ENCODE results near the gene PPIF.

The PPIF gene

GRCh38 chr10:79376751-79377556, 29.7 kb downstream of the PPIF start (continued):
- peak; percentile 7; the same call in 1 of the 2 replicates for TF ChIP-seq ZNF707 (tag by site-specific recombination; IDR thresholded peaks at IDR 0.05)
- no peak for TF ChIP-seq BCL11B (tag by site-specific recombination; IDR thresholded peaks at IDR 0.05; ENCODE audit: low read depth)
- TF ChIP-seq ZNF610 (tag by site-specific recombination; IDR thresholded peaks at IDR 0.05; ENCODE audit: borderline replicate concordance): no peak
- TF ChIP-seq ZNF600 (tag by site-specific recombination; IDR thresholded peaks at IDR 0.05): no peak
- TF ChIP-seq ZBTB20 (tag by site-specific recombination; IDR thresholded peaks at IDR 0.05): 0 out of 2 replicates have a peak, but pooled peaks have one; percentile 10
- TF ChIP-seq KLF17 (tag by site-specific recombination; IDR thresholded peaks at IDR 0.05): no peak
- TF ChIP-seq ZNF664 (tag by site-specific recombination; IDR thresholded peaks at IDR 0.05): no peak
- no peak for TF ChIP-seq CTCF (tag by site-specific recombination; IDR thresholded peaks at IDR 0.05)
- no peak for TF ChIP-seq RBAK (tag by site-specific recombination; IDR thresholded peaks at IDR 0.05)
- TF ChIP-seq, protein P1, sequence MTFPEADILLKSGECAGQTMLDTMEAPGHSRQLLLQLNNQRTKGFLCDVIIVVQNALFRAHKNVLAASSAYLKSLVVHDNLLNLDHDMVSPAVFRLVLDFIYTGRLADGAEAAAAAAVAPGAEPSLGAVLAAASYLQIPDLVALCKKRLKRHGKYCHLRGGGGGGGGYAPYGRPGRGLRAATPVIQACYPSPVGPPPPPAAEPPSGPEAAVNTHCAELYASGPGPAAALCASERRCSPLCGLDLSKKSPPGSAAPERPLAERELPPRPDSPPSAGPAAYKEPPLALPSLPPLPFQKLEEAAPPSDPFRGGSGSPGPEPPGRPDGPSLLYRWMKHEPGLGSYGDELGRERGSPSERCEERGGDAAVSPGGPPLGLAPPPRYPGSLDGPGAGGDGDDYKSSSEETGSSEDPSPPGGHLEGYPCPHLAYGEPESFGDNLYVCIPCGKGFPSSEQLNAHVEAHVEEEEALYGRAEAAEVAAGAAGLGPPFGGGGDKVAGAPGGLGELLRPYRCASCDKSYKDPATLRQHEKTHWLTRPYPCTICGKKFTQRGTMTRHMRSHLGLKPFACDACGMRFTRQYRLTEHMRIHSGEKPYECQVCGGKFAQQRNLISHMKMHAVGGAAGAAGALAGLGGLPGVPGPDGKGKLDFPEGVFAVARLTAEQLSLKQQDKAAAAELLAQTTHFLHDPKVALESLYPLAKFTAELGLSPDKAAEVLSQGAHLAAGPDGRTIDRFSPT (tag by site-specific recombination; IDR thresholded peaks at IDR 0.05): no peak

- ChIA-PET CTCF (no interaction called here), POLR2A (no interaction called here)
- TF ChIP-seq ZNF560 (tag by site-specific recombination; IDR thresholded peaks at IDR 0.05; ENCODE audit: borderline replicate concordance) (no peak), ZNF707 (tag by site-specific recombination; IDR thresholded peaks at IDR 0.05) (no peak), HOXC10 (CRISPR knock-in tag; IDR thresholded peaks at IDR 0.05) (no peak), ZNF18 (tag by site-specific recombination; IDR thresholded peaks at IDR 0.05) (0 out of 2 replicates have a peak, but pooled peaks have one; percentile 36), ZBTB26 (tag by site-specific recombination; optimal IDR thresholded peaks at IDR 0.05) (peak; percentile 27), ZNF510 (tag by site-specific recombination; IDR thresholded peaks at IDR 0.05; ENCODE audit: insufficient replicate concordance) (no peak), RBAK (tag by site-specific recombination; IDR thresholded peaks at IDR 0.05) (no peak), ZNF473 (tag by site-specific recombination; IDR thresholded peaks at IDR 0.05) (no peak), ZNF24 (tag by site-specific recombination; IDR thresholded peaks at IDR 0.05) (no peak), ZBTB20 (tag by site-specific recombination; IDR thresholded peaks at IDR 0.05) (0 out of 2 replicates have a peak, but pooled peaks have one; percentile 0), TCF7L2 (IDR thresholded peaks at IDR 0.05; ENCODE audit: borderline replicate concordance, low read depth, low read length) (no peak), MYNN (tag by site-specific recombination; IDR thresholded peaks at IDR 0.05; ENCODE audit: borderline replicate concordance) (no peak)
These were observed 30.5 kb downstream of the PPIF start for GRCh38 chr10:79377557-79378382.

More at GRCh38 chr10:79377557-79378382, 30.5 kb downstream of the PPIF start:
- H3K4me1 ChIP-seq (ENCODE audit: control insufficient read depth, insufficient read depth, low read length): peaks cover 4% of the 10 kb centered on the region
- H3K9me3 ChIP-seq (ENCODE audit: control insufficient read depth, insufficient read depth, low read depth, low read length): no peaks in the 10 kb centered on the region
- H3K36me3 ChIP-seq (ENCODE audit: control insufficient read depth in 2 of 2, insufficient read depth in 1 of 2, low read length in 2 of 2): no peaks in the 10 kb centered on the region
- H3K4me3 ChIP-seq (ENCODE audit: low read depth, low read length): no peak overlapping the region
- H3K27ac ChIP-seq (ENCODE audit: extremely low read depth, low read depth, low read length): no peak overlapping the region
